ENCODE measurements around the gene NRARP.
"Not testable (repeated sequence)": the region's sequence is repeated elsewhere in the genome, so short reads cannot be mapped to it uniquely, and the experiment has no call there.

The NRARP gene

GRCh38 chr9:137276473-137277328, 25.4 kb downstream of the NRARP start:
- DNase-seq (ENCODE audit: low read depth), result no peak

- no peak for DNase-seq (ENCODE audit: low read depth)
Observed at GRCh38 chr9:137275588-137276472, 26.2 kb downstream of the NRARP start.

DNA sequence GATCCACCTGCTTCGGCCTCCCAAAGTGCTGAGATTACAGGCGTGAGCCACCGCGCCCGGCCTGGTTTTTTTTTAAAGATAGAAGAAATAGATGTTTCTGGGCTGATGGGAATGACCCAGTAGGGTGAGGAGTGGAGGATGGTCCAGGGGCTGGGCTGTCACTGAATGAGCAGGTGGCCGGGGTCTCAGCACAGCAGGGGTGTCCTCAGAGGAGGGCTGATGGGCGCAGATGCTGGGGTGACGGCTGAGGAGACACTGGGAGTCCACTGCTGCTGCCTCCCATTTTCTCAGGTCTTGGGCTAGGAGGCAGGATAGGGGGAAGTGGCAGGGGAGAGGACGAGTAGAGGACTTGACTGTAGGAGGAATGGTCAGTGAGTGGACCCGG, 26.9 kb downstream of the NRARP start:
- DNase-seq (ENCODE audit: low read depth), result no peak

- no peak for DNase-seq (ENCODE audit: low read depth)
Observed at GRCh38 chr9:137273611-137274320, 28.3 kb downstream of the NRARP start.

DNA sequence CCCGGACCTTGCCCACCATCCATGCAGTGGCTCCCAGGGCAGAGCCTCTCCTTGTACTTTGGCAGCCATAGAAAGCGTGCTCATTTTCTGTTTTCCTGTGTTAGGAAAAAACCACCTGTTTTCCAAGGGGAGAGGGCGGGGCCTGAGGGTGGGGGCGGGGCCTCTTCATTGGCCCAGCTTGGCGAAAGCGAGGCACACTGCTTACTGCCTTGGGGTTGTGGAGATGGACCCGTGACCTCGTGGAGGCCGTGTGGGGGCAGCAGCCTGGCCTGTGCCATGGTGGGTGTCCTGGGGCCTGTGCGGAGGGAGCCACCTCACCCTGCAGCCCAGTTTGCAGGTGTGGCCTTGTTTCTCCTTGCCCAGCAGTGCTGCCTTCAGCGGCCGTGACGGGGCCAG, 29.0 kb downstream of the NRARP start:
- DNase-seq (ENCODE audit: low read depth), result no peak

DNA sequence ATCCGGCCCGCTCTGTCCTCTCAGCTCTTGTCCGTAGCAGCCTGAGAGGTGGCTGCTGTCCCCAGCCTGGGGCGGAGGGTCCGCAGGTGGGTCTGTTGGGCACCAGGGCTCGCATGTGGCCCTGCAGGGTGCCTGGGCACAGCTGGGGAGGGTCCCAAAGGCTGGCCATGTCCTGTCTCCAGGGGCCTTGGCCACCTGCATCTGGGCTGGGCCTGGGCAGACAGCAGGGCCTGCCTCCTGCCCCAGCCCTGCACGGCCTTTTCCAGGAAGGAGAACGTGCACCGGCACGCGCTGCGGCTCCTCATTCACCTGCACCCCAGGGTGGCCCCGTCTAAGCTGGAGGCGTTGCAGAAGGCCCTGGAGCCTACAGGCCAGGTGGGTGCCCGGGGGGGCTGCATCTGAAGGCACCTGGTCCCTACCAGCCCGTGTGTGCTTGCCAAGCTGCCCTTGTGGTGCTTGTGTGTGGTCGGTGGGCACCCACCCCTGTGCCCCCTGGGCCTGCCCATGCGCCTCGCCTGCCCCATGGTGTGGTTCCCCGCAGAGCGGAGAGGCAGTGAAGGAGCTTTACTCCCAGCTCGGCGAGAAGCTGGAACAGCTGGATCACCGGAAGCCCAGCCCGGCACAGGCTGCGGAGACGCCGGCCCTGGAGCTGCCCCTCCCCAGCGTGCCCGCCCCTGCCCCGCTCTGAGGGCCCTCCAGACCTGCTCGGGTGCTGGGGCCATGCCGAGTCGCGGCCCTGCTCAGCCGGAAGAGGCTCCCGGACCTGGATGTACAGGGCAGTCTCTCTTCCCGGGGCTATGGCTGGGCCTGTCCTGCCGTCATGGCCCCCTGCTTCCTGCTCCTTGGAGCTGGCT, 29.6 kb downstream of the NRARP start:
- DNase-seq (ENCODE audit: low read depth), result no peak

DNA sequence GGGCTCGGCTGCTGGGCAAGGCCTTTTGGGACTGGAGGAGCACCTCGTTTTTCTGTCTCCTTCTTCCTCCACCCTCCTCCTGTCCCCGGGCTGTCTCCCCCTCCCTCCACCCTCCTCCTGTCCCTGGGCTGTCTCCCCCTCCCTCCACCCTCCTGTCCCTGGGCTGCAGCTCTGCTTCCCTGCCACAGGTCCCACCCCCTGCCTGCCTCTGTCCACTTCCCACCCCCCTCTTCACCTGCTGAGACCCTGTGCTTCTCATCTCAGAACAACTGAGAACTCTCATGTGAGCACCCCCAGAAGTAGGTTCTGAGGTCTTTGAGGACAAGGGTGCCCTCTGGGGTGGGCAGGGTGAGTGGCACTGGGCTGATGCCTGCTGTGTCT, 30.4 kb downstream of the NRARP start:
- DNase-seq (ENCODE audit: low read depth), result no peak

- DNase-seq (ENCODE audit: low read depth), result no peak
Observed at GRCh38 chr9:137270929-137271695, 31.0 kb downstream of the NRARP start.

DNA sequence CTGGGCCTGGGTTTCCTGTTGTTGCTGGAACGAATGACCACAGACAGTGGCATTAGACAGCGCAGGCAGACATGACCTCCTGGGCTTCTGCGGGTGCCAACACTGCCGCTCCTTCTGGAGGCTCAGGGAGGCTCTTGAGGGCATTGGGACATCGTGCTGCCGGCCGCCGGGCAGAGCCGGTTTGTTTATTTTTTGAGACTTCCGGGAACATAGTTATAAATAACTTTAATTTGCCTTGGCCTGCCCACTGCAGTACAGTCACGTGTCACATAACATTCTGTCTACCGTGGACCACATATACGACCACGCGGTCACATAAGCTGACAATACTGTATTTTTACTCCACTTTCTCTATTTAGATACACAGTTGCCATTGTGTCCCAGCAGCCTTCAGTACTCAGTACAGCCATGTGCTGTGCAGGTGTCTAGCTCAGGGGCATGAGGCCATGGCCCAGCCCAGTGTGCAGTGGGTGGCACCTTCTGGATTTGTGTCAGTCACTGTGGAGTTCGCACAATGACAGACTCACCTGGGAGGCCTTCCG, 32.8 kb downstream of the NRARP start:
- no peak for DNase-seq (ENCODE audit: low read depth)

GRCh38 chr9:137268538-137269201, 33.4 kb downstream of the NRARP start:
- no peak for DNase-seq (ENCODE audit: low read depth)

GRCh38 chr9:137267933-137268355, 34.1 kb downstream of the NRARP start:
- DNase-seq (ENCODE audit: low read depth), result no peak

DNA sequence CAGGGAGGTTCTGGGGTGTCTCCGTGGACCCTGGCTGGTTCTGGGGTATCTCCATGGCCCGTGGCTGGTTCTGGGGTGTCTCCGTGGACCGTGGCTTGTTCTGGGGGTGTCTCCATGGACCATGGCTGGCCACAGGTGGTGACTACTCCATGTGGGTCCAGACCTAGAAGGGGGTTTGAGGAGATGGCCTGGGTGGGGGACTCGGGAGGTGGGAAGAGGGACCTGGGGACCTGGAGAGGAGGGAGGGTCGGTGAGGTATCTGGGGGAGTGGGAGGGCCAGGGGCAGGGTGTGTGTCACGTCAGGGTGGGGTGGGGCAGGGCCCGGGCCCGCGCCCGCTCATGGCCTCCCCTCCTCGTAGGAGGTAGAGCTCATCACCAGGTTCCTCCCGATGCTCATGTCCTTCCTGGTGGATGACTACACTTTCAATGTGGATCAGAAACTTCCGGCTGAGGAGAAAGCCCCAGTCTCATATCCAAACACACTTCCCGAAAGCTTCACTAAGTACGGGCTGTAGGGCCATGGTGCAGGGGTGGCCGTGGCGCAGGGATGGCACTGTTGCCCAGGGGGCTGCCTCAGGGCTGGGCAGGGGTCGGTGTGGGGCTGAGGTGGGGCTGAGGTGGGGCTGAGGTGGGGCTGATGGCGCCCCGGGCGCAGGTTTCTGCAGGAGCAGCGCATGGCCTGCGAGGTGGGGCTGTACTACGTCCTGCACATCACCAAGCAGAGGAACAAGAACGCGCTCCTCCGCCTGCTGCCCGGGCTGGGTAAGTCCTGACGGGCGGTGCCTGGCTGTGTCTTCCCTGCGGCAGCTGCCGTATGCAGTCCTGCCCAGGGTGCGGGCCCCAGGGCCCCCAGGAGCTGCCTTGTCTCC, 35.3 kb downstream of the NRARP start:
- DNase-seq (ENCODE audit: low read depth), result no peak

GRCh38 chr9:137266162-137266527, 35.9 kb downstream of the NRARP start:
- no peak for DNase-seq (ENCODE audit: low read depth)

GRCh38 chr9:137265496-137266161, 36.4 kb downstream of the NRARP start:
- DNase-seq (ENCODE audit: low read depth), result no peak

DNA sequence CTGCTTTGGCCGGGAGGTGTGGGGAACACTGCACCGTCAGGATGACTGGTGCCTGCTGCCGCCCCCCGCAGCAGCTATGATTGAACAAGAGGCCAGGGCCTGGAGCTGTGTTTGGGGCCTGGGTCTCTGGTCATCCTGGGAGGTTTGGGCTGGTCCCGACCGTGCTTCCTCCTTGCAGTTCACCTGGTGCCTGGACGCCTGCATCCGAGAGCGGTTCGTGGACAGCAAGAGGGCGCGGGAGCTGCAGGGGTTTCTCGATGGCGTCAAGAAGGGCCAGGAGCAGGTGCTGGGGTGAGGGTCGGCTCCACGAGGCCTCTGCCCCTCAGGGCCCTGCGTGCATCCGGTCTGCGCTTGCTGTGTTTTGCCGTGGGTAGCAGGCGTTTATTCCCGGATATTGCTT, 38.0 kb downstream of the NRARP start:
- DNase-seq (ENCODE audit: low read depth), result no peak

- no peak for DNase-seq (ENCODE audit: low read depth)
Observed at GRCh38 chr9:137263506-137263905, 38.6 kb downstream of the NRARP start.

- DNase-seq (ENCODE audit: low read depth), result no peak
Observed at GRCh38 chr9:137262909-137263285, 39.2 kb downstream of the NRARP start.

DNA sequence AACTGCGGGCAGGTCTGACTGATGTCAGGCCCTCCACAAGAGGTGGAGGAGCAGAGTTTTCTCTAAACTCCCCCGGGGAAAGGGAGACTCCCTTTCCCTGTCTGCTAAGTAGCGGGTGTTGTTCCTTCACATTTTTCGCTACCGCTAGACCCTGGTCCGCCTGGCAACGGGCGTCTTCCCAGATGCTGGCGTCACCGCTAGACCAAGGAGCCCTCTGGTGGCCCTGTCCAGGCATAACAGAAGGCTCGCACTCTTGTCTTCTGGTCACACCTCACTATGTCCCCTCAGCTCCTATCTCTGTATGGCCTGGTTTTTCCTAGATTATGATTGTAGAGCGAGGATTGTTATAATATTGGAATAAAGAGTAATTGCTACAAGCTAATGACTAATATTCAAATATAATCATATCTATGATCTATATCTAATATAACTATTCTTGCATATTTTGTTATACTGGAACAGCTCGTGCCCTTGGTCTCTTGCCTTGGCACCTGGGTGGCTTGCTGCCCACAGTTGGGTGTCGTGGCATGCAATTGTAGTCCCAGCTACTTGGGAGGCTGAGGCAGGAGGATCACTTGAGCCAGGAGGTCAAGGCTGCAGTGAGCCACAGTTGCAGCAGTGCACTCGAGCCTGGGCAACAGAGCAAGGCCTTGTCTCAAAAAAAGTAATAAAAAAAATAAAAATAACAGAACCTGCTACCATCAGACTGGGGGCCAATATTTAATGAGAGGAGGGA, 39.7 kb downstream of the NRARP start:
- DNase-seq (ENCODE audit: low read depth), result not testable (repeated sequence)
